GM10248 (cell line): ENCODE results near the gene DDX10.

Experiments used
- CTCF ChIA-PET: fragments of 300-600 bp; sonication (Branson Sonifier 250); formaldehyde crosslinking; extraction: SDS; loops from one replicate; lab custom pipeline; 2021; ENCODE audit warnings: antibody characterized with exemption; lab: Yijun Ruan, JAX
- POLR2A ChIA-PET: fragments of 350-650 bp; sonication (Branson Sonifier 250); formaldehyde crosslinking; extraction: SDS; loops from one replicate; lab custom pipeline; 2020; ENCODE audit warnings: antibody characterized with exemption; lab: Yijun Ruan, JAX
- DNase-seq: peaks from one replicate; pipeline ENCODE4 v3.0.0; 2012; ENCODE audit errors: extremely low spot score
- CTCF ChIP-seq: IDR thresholded peaks from 2 replicates; pipeline ENCODE4 v1.5.1; 2012; ENCODE audit warnings: mild to moderate bottlenecking, low read depth; ENCODE audit errors: extremely low read depth, missing control alignments, control extremely low read depth

The DDX10 gene

GRCh38 chr11:108680271-108680670 lies 15.4 kb downstream of the DDX10 start:
- POLR2A ChIA-PET: no interaction called here

GRCh38 chr11:108685419-108686130 lies 20.7 kb downstream of the DDX10 start:
- DNase-seq: no peak
- ChIA-PET CTCF (no interaction called here), POLR2A (no interaction called here)
- no peak for TF ChIP-seq CTCF

More at GRCh38 chr11:108680271-108680670, 15.4 kb downstream of the DDX10 start:
- CTCF ChIA-PET: interaction anchor here (1.0 to 1.2 kb wide), 3 partner anchors 10 to 18 kb away, joined by 4 to 8 read pairs (median 6); no protein-coding TSS in a partner anchor
- DNase-seq: no peak
- no peak for TF ChIP-seq CTCF

- DNase-seq: no peak
- TF ChIP-seq CTCF: no peak
- POLR2A ChIA-PET: no interaction called here
- CTCF ChIA-PET: no interaction called here
These were observed 29.0 kb downstream of the DDX10 start for GRCh38 chr11:108693852-108694251.

- POLR2A ChIA-PET: no interaction called here
- no peak for TF ChIP-seq CTCF
- CTCF ChIA-PET: interaction anchor here (1.1 kb wide), 1 partner anchor 1002 kb away, joined by 3 read pairs; no protein-coding TSS in a partner anchor
- no peak for DNase-seq
These were observed 30.0 kb downstream of the DDX10 start for GRCh38 chr11:108694846-108695245.

GRCh38 chr11:108697872-108698473 lies 33.1 kb downstream of the DDX10 start:
- POLR2A ChIA-PET: no interaction called here
- CTCF ChIA-PET: interaction anchor here (0.6 to 3.5 kb wide), 48 partner anchors 10 to 1389 kb away, joined by 3 to 46 read pairs (median 4); partner anchors contain the start of gene DDX10
- peak; percentile 82 for TF ChIP-seq CTCF
- peak; percentile 71 for DNase-seq

GRCh38 chr11:108698844-108699642 lies 34.2 kb downstream of the DDX10 start:
- CTCF ChIA-PET: interaction anchor here (0.9 to 3.5 kb wide), 28 partner anchors 9 to 1245 kb away, joined by 3 to 46 read pairs (median 4); partner anchors contain the start of gene DDX10
- TF ChIP-seq CTCF: no peak
- POLR2A ChIA-PET: no interaction called here
- DNase-seq: peak; percentile 52
